SU-DHL-6 (cell line): ENCODE data around the gene ITGB5.

Experiments used
- H2AFZ ChIP-seq: fragments of 200-600 bp; sonication (generic); 2 replicates; pipeline ENCODE4 v1.6.1; 2014; ENCODE audit warnings: low read depth, mild to moderate bottlenecking, moderate library complexity, mixed read lengths, antibody characterized with exemption, low read length; ENCODE audit not compliant: severe bottlenecking
- H3F3A ChIP-seq: fragments of 200-600 bp; shearing (Covaris generic); 2 replicates; pipeline ENCODE4 v1.6.0; 2016; ENCODE audit warnings: antibody characterized with exemption, mild to moderate bottlenecking; ENCODE audit not compliant: insufficient read depth
- H3K27ac ChIP-seq: fragments of 200-600 bp; sonication (generic); 2 replicates; pipeline ENCODE4 v1.5.1; 2016; ENCODE audit warnings: low read depth, mild to moderate bottlenecking, low read length, moderate library complexity, mixed read lengths
- H3K27me3 ChIP-seq: fragments of 200-600 bp; sonication (generic), shearing (Covaris generic); 2 replicates; pipeline ENCODE4 v1.6.0; 2014; ENCODE audit warnings: mild to moderate bottlenecking, low read length
- H3K36me3 ChIP-seq: fragments of 200-600 bp; sonication (generic); 2 replicates; pipeline ENCODE4 v1.6.1; 2014; ENCODE audit warnings: mild to moderate bottlenecking, low read length, mixed read lengths
- H3K4me2 ChIP-seq: fragments of 300-600, 200-600 bp; shearing (Covaris generic), sonication (generic); 2 replicates; pipeline ENCODE4 v1.6.0; 2014; ENCODE audit warnings: low read length, low read depth, mild to moderate bottlenecking; ENCODE audit not compliant: poor library complexity, severe bottlenecking
- H3K4me3 ChIP-seq: fragments of 200-600 bp; sonication (generic); 2 replicates; pipeline ENCODE4 v1.5.1; 2014; ENCODE audit warnings: antibody characterized with exemption, low read length, mild to moderate bottlenecking, mixed read lengths; ENCODE audit not compliant: insufficient read depth, poor library complexity, severe bottlenecking
- H3K79me2 ChIP-seq: fragments of 200-600 bp; sonication (generic); 2 replicates; pipeline ENCODE4 v1.6.1; 2014; ENCODE audit warnings: mild to moderate bottlenecking, low read length, moderate library complexity; ENCODE audit not compliant: insufficient read depth
- H3K9ac ChIP-seq: fragments of 200-600 bp; sonication (generic); 2 replicates; pipeline ENCODE4 v1.7.0; 2014; ENCODE audit warnings: mild to moderate bottlenecking, low read length
- H3K9me2 ChIP-seq: fragments of 200-600 bp; sonication (generic); replicated peaks from 2 replicates; pipeline ENCODE4 v1.6.1; 2014; ENCODE audit warnings: low read length; ENCODE audit not compliant: insufficient read depth
- H3K9me3 ChIP-seq: fragments of 200-600 bp; sonication (generic); 2 replicates; pipeline ENCODE4 v1.6.1; 2014; ENCODE audit warnings: low read length, mixed read lengths; ENCODE audit not compliant: insufficient read depth
- H4K20me1 ChIP-seq: fragments of 200-600 bp; sonication (generic); 2 replicates; pipeline ENCODE4 v1.6.1; 2014; ENCODE audit warnings: low read depth, mild to moderate bottlenecking, antibody characterized with exemption, low read length, moderate library complexity, mixed read lengths
- EZH2phosphoT487 ChIP-seq: fragments of 200-600 bp; sonication (generic), shearing (Covaris generic); conservative IDR thresholded peaks from 2 replicates; pipeline ENCODE4 v1.6.1; 2018; ENCODE audit warnings: mild to moderate bottlenecking, antibody characterized with exemption, low read length, moderate library complexity, mixed read lengths
- TF ChIP-seq, protein P1 (sequence below): fragments of 200-600 bp; sonication (generic); IDR thresholded peaks from one replicate; pipeline ENCODE4 v1.5.1; 2017; ENCODE audit warnings: antibody characterized with exemption, mild to moderate bottlenecking, low read length, moderate library complexity; ENCODE audit not compliant: insufficient read depth, poor library complexity, severe bottlenecking

Gene ITGB5

DNA sequence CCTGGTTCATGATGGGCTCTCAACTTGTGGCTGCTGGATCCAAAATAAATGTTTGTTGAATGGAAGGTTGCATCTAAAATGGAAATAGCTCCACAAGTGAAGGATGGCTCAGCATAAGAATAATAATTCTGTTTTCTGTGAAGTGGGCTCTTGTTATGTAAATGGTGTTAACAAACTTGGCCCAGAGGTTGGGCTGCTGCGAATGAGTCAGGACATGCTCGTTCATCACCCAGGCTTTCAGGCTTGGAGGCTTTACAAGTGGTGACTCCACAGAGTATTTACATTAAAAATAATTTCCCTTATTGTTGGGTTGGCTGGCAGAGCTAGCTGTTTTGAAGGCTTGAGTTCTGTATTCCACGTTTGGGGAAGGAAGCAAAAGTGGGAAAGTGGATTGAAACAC lies 60.5 kb downstream of the ITGB5 start:
- no peak overlapping the region for H3K27ac ChIP-seq
- H2AFZ ChIP-seq = no peak overlapping the region
- no peaks in the 10 kb centered on the region for H3K27me3 ChIP-seq
- no peak overlapping the region for H3K4me3 ChIP-seq
- H4K20me1 ChIP-seq = no peaks in the 10 kb centered on the region
- H3K4me2 ChIP-seq = no peak overlapping the region
- no peaks in the 10 kb centered on the region for H3F3A ChIP-seq
- H3K36me3 ChIP-seq = no peaks in the 10 kb centered on the region
- no peaks in the 10 kb centered on the region for H3K9me3 ChIP-seq
- H3K9ac ChIP-seq = no peak overlapping the region
- H3K9me2 ChIP-seq = no peaks in the 10 kb centered on the region
- no peaks in the 10 kb centered on the region for H3K79me2 ChIP-seq
- TF ChIP-seq, protein P1, sequence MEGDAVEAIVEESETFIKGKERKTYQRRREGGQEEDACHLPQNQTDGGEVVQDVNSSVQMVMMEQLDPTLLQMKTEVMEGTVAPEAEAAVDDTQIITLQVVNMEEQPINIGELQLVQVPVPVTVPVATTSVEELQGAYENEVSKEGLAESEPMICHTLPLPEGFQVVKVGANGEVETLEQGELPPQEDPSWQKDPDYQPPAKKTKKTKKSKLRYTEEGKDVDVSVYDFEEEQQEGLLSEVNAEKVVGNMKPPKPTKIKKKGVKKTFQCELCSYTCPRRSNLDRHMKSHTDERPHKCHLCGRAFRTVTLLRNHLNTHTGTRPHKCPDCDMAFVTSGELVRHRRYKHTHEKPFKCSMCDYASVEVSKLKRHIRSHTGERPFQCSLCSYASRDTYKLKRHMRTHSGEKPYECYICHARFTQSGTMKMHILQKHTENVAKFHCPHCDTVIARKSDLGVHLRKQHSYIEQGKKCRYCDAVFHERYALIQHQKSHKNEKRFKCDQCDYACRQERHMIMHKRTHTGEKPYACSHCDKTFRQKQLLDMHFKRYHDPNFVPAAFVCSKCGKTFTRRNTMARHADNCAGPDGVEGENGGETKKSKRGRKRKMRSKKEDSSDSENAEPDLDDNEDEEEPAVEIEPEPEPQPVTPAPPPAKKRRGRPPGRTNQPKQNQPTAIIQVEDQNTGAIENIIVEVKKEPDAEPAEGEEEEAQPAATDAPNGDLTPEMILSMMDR = no peak
- no peak for TF ChIP-seq EZH2phosphoT487

DNA sequence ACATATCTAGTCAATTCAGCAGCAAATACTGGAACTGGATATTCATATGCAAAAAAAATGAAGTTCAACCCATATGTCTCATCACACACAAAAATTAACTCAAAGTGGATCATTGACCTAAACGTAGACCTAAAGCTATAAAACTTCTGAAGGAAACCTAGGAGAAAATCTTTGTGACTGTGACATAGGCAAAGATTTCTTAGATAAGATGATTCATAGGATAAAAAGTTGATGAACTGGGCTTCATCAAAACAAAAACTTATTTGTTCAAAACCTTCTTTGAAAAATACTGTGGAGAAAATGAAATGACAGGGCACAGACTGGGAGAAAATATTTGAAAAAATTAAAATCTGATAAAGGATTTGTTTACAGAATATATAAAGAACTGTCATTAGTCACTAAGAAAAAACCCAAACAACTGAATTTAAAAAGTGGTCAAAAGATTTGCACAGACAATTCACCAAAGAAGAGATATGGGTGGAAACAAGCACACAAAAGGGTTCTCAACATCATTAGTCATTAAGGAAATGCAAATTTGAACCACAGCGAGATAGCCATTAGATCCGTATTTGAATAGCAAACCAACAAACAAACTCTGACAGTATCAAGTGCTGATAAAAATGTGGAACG lies 62.8 kb downstream of the ITGB5 start:
- Histone ChIP-seq H3F3A (no peaks in the 10 kb centered on the region), H3K4me3 (no peak overlapping the region), H3K79me2 (no peaks in the 10 kb centered on the region), H3K9ac (no peak overlapping the region), H3K27ac (no peak overlapping the region), H3K9me2 (no peaks in the 10 kb centered on the region), H2AFZ (no peak overlapping the region), H3K4me2 (no peak overlapping the region), H3K9me3 (no peaks in the 10 kb centered on the region), H3K27me3 (no peaks in the 10 kb centered on the region), H3K36me3 (no peaks in the 10 kb centered on the region), H4K20me1 (no peaks in the 10 kb centered on the region)
- TF ChIP-seq EZH2phosphoT487 = no peak
- TF ChIP-seq, protein P1 = no peak

DNA sequence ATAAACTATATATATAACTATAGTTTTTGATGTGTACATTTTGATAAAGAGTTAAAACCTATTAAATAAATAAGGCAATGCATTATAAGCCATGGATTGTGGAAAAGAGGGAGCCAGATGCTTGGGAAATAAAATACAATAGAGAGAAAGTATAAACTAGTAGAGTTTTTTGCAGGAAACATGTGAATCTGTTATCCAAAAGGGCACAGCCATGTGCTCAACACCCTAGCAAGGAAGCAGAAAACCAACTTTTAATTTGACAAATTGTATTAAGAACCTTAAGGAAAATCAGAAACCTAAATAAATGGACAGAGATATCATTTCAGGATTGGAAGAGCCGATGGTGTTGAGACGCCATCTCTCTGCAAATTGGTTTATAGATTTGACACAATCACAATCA lies 63.5 kb downstream of the ITGB5 start:
- TF ChIP-seq EZH2phosphoT487 = no peak
- TF ChIP-seq, protein P1 = no peak
- Histone ChIP-seq H3K27ac (no peak overlapping the region), H3K79me2 (no peaks in the 10 kb centered on the region), H3K9me3 (no peaks in the 10 kb centered on the region), H3K27me3 (no peaks in the 10 kb centered on the region), H3K4me2 (no peak overlapping the region), H3F3A (no peaks in the 10 kb centered on the region), H4K20me1 (no peaks in the 10 kb centered on the region), H3K36me3 (no peaks in the 10 kb centered on the region), H2AFZ (no peak overlapping the region), H3K4me3 (no peak overlapping the region), H3K9me2 (no peaks in the 10 kb centered on the region), H3K9ac (no peak overlapping the region)
